C1 segment of cervical spinal cord (tissue), 14 donors: Measurements from ENCODE around the gene PIWIL4.
"Not testable (repeated sequence)": the region's sequence is repeated elsewhere in the genome, so short reads cannot be mapped to it uniquely, and the experiment has no call there.

Source experiments
- DNase-seq, 14 donors: peaks; one replicate each; lab custom pipeline; 2025; lab: John Stamatoyannopoulos, UW

The PIWIL4 gene

DNA sequence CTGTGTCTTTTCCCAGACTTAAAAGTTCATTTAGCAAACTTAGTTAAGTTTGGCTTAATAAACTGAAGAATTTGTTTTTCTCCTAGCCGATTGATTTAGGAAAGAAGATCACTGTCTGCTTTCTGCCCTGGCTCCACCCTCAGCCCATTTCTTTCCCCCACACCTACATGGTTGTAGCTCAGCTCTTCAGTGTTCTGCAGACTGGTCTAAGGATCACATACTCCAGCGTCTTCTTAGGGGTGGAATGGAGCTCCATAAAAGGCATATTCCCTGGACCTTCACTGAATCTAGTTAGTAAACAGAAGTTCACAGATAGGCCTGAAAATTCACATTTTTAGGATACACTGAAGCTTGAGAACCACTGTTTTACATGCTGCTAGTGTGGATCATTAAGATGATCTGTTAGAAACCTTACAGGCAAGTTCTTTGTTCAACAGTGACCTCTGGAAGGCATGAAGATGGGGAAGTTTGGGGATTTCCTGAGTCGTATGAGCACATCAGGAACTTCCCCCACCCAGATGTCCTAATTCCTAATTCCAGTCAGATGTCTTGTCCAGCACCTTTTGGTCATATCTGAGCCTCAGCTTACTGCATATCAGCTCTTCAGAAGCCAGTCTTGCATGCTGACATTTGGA, 16.8 kb downstream of the PIWIL4 start:
- DNase-seq, result no peak

DNA sequence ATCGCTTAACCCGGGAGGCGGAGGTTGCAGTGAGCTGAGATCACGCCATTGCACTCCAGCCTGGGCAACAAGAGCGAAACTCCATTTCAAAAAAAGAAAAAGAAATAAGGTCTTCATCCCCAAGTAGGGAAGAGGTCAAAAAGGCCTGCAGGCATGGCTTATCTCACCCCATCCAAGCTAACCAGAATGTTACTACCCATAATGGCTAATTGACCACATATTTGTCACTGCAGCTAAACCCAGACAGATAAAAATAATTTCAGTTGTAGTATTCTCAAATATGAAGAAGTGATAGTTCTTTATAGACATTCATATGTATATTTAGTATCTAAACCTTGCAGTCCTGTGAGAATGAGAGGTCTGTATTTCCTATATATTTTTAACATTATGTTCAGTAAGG, 17.8 kb downstream of the PIWIL4 start:
- no peak for DNase-seq

DNA sequence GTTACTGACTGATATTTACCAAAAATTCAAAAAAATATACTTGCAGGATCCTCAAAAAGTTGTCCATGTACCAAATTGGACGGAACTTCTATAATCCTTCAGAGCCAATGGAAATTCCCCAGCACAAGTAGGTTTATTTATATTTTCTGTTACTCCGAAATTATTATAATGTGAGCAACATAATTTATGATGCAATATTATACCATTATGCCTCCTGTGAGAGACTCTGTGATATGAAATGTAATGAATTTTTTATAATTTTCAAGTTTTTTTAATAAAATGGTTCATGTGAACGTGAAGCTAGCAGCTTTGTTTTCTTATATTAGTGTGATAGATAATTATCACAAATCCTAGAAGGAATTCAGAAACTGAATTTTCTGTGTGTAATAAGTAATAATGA, 18.2 kb downstream of the PIWIL4 start:
- DNase-seq, result no peak

DNA sequence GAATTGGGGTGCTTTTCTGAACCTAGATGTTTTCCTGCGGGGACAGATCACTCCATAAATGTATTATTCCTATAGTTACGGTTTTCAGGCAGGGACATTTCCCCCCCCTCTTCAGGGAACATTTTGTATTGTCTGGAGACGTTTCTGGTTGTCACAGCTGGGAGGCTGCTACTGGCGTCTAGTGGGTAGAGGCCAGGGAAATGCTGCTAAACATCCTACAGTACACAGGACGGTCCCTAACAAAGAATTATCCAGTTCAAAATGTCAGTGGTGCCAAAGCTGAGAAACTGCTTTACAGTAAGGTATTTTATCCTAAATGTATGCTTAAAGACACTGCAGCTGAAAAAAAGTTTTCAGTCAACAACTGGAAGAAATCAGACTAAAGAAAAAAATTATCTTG, 19.4 kb downstream of the PIWIL4 start:
- no peak for DNase-seq

DNA sequence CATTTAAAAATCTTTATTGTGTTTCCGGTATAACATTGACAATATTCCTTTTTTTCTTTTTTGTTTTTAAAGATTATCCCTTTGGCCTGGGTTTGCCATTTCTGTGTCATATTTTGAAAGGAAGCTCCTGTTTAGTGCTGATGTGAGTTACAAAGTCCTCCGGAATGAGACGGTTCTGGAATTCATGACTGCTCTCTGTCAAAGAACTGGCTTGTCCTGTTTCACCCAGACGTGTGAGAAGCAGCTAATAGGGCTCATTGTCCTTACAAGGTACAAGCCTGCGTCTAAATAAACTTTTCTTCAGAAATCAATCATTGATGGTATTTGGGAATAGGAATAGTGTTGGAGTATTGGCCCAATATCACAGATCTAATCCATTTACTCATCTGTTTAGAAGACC, 19.8 kb downstream of the PIWIL4 start:
- DNase-seq, result no peak

DNA sequence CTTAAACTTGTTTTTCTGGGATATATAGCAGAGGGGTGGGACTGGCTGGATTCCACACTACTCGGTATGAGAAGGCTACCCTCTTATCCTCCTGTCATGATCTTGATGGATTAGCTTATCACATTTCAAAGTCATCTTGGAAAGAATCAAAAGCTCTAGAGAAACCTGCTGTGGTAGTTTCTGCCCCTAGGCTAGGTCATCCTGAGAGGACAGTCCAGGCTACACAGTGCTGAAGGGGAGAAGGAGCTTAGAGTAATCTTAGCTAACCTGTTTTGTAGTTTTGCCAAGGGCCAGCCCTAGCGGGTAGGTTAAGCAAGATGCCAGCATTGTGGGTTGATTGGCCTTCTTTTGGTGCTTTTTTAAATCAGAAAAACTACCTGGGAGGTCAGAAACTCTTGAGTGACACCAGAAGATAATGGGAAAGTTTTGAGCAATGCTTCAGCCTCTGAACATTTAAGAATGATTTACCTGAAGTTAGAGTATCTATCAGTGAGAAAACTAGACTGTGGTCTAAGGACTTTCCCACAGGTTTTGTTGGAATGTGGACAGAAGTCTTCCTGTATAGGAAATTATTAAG, 21.3 kb downstream of the PIWIL4 start:
- no peak for DNase-seq

- DNase-seq, result no peak
Measured at GRCh38 chr11:94590352-94591041, 23.3 kb downstream of the PIWIL4 start.

- DNase-seq, result no peak
Measured at GRCh38 chr11:94593030-94593429, 25.9 kb downstream of the PIWIL4 start.

GRCh38 chr11:94595076-94595475, 27.9 kb downstream of the PIWIL4 start:
- no peak for DNase-seq

DNA sequence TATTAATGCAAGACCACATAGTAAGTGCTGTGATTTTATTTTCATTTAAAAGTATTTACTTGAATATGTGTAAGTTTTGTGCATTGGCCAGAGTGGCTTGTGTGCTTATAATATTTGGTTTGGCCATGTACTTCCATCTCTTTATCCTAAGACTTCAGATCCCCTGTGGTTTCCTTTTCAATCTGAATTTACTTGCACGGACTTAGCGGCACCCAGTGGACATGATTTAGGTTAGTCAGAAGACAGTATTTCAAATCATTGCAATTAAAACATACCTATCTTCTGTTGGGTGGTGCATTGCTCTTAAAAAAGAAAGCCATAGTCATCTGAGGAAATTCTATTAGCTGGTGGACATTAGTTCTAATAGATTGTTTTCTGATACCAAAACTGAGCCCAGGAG, 30.7 kb downstream of the PIWIL4 start:
- no peak for DNase-seq

GRCh38 chr11:94599510-94599909, 32.3 kb downstream of the PIWIL4 start:
- no peak for DNase-seq

DNA sequence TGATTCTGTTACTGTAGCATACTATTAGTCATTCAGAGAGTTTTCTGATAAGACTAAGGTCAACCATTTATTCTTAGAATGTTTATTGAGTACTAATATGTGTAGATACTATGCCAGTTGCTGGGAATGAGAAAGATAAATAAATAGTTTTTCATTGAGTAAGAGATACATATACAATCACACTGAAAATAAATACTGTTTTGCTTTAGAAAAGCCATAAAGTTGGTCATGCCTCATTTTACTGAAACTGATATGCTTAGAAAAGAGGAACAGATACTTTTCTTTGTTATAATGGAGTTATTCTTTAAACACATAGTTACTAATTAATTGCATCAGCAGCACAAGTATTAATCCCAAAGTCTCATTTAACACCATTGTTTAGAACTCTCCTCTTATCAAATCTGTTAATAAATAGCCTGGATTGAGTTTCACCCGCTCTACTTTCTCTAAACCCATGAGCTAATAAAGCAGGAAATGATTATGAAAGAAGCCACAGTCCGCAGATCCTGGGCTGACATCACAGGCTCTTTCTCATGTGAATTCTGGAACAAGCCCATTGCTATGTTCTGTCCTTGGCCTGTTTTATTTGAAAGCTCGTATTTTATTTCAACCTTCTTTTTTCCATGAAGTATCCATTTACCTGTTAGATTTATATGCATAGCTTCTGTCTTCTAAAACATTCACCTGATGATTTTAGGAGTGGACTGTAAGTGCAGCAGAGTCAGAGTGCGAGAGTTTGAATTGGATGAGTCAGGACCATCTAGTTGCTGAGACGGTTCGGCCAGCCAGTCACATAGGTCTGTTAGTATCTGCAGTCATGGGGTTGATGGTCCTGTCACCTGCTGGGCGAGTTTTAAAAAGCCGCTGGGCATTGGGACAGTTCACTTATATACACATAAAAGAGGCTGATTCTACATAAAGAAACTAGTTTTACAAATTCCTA, 35.5 kb downstream of the PIWIL4 start:
- DNase-seq, result peak in 4 of 14 donors; percentile 1 to 51 (median 22)

GRCh38 chr11:94603587-94603986, 36.4 kb downstream of the PIWIL4 start:
- no peak for DNase-seq

GRCh38 chr11:94604482-94604881, 37.3 kb downstream of the PIWIL4 start:
- no peak for DNase-seq

DNA sequence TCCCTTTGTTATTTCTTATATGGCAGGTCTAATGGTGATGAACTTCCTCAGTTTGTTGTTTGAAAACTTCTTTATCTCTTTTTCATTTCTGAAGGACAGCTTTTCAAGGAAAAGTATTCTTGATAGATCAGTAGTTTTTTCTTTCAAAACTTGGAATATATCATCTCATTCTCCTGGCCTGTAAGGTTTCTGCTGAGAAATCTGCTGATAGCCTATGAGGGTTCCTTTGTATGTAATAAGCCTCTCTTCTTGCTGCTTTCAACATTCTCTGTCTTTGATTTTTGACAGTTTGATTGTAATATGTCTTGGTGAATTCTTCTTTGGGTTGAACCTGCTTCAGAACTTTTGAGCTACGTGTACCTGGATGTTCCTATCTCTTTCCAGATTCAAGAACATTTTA, 46.0 kb downstream of the PIWIL4 start:
- no peak for DNase-seq

GRCh38 chr11:94623120-94623735, 56.1 kb downstream of the PIWIL4 start:
- peak in 5 of 14 donors; percentile 13 to 26 (median 16) for DNase-seq

DNA sequence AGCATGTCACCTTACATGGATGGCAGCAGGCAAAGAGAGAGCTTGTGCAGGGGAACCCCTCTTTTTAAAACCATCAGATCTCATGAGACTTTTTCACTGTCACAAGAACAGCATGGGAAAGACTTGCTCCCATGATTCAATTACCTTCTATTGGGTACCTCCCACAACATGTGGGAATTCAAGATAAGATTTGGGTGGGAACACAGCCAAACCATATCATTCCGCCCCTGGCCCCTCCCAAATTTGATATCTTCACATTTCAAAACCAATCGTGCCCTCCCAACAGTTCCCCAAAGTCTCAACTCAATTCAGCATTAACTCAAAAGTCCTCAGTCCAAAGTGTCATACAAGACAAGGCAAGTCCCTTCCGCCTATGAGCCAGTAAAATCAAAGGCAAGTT, 58.3 kb downstream of the PIWIL4 start:
- not testable (repeated sequence) for DNase-seq

DNA sequence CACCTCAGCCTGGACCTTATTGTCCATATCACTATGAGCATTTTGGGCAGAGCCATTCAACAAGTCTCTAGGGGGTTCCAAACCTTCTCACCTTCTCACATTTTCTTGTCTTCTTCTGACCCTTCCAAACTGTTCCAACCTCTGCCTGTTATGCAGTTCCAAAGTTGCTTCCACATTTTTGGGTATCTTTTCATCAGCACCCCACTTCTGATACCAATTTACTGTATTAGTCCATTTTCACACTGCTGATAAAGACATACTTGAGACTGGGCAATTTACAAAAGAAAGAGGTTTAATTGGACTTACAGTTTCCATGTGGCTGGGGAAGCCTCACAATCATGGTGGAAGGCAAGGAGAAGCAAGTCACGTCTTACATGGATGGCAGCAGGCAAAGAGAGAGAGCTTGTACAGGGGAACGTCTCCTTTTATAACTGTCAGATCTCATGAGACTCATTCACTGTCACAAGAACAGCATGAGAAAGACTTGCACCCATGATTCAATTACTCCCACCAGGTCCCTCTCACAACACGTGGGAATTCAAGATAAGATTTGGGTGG, 59.9 kb downstream of the PIWIL4 start:
- DNase-seq, result not testable (repeated sequence)

DNA sequence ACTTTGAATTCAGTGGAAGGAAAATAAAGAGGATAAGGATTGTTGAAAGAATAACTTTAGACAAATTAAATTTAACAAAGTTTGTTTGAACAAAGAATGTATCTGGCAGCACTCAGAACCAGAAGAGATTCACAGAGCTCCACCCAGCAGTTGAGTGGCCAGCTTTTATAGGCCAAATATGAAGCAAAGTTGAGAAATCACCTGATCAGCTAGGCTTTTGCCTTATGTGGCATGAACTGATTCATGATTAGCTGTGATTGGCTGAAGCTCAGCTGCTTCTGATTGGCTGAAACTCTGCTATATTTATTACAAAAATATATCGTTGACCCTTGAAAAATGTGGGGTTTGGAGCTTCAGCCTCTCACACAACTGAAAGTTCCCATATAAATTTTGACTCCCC, 62.6 kb downstream of the PIWIL4 start:
- DNase-seq, result no peak

DNA sequence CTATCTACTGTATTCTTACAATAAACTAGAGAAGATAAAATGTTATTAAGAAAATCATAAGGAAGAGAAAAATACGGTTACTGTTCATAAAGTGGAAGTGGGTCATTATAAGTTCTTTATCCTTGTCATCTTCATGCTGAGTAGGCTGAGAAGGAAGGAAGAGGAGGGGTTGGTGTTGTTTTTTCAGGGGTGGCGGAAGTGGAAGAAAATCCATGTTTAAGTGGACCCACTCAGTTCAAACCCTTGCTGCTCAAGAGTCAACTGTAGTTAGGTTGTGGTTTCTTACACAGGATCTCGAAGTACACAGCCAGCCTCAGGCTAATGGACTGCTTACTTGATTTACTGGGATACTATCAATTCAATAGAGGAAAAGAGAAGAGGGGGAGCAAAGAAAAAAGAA, 63.1 kb downstream of the PIWIL4 start:
- DNase-seq, result no peak

GRCh38 chr11:94632356-94632755, 65.2 kb downstream of the PIWIL4 start:
- no peak for DNase-seq
